ENCODE data around the gene RBM47. TPM values are rescaled to one million over a fixed set of nuclear protein-coding genes. Genes with fewer than 3 reads are reported as not detected.
"Not testable (repeated sequence)": the region's sequence is repeated elsewhere in the genome, so short reads cannot be mapped to it uniquely, and the experiment has no call there.

RBM47 gene
- total RNA-seq, 1 donor from 2014 or later: 4.7 TPM

DNA sequence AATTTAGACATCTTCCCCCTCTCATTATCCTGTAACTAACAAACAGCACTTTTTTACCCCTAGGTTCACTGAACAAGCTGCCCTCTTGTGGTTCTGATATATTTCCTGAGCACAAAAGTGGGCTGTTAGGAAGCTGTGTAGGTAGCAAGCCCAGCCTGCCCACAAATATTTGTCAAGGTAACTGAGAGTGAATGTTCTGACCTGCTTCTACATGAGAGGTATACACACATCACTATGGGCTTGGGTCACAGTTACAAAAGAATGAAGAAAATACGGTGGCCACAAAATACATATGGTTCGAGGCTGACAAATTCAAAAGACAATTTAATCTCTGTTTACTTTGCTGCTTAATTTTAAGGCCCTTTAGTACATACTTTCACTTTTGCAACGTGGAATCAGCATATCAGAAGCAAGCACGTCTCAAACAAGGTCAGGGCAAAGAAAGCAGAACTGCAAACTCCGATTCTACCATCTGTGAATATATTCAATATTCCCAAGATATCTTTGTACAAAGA lies 78.7 kb downstream of the RBM47 start:
- peak; percentile 22 for ATAC-seq
- intact Hi-C loops (cut with DNase I): no loop called here
- DNase-seq (ENCODE audit: missing footprints): no peak

DNA sequence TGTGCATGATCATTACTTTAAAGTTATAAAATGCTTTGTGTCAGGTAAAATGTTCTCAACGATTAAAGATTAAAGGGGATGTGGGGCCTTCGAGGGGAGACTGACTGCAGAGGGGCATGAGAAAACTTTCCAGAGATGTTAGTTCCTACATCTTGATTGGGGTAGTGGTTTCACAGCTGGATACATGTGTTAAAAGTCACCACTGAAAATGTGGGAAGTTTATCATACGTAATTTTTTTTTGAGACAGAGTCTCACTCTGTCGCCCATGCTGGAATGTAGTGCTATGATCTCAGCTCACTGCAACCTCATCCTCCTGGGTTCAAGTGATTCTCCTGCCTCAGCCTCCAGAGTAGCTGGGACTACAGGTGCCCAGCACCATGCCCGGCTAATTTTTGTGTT lies 79.5 kb downstream of the RBM47 start:
- intact Hi-C loops (cut with DNase I): no loop called here
- ATAC-seq (no peak), DNase-seq (ENCODE audit: missing footprints) (no peak)

DNA sequence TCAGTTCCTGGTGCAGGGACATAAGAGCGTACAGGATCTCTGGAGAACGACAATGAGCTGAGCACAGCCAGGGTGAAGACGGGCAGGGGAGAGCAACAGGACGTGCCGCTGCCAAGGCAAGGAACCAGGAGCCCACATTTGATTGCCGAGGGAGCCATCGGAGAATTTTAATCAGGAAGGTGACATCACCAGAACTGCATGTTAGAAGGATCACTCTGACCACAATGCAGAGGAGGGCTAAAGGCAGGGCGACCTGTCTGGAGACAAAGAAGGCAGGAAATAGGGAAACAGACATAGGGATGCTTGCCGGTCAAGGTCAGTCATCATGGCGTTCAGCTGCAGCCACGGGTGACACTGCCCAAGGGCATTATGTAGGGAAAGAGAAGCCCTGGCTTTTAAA lies 81.4 kb downstream of the RBM47 start:
- intact Hi-C loops (cut with DNase I): no loop called here
- ATAC-seq: no peak
- no peak for DNase-seq (ENCODE audit: missing footprints)

DNA sequence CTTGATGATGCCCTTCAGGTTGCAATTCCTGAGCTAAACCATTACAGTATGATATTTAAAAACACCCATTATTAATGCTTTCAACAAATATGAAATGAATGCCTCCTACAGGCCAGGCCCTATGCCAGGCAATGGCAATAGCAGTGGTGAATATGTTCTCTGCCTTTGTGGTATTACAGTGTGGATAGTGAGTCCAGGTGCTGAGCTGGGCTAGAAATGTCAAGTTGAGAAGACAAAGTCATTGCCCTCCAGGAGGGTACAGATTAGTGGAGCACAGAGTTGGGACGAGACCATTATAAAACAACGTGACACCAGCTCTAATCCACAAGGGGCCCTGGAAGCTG lies 81.9 kb downstream of the RBM47 start:
- DNase-seq (ENCODE audit: missing footprints) (no peak), ATAC-seq (no peak)
- intact Hi-C loops (cut with DNase I): no loop called here

DNA sequence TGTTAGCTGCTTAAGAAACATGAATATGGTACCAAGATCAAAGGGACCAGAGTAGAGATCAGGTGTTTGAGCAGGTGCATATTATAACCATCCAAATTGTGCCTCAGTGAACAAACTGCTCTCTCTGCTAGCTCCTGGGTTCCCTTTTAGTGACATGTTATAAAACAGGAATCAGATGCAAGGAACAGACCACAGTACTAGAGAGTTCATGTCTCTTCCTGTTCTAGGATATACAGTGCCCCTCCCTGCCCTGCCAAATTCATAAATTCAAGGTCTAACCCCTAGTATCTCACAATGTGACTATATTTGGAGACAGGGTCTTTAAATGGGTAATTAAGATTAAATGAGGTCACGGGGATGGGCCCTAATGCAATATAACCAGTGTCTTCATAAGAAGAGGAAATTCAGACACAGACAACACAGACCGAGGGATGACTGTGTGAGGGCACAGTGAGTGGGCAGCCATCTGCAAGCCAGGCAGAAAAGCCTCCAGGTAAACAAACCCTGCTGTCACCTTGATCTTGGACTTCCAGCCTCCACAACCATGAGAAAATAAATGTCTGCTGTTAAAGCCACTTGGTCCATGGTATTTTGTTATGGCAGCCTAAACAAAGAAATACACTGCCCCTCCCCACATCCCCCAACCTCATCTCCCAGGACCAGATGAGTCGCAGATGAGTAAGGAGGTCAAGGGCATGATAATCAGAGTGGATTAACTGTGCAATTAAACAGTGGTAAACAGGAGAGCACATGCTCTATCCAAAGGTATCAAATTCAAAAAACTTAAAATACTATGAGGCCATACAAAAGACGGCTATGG lies 82.5 kb downstream of the RBM47 start:
- ATAC-seq (peak; percentile 34), DNase-seq (ENCODE audit: missing footprints) (no peak)
- intact Hi-C loops (cut with DNase I): no loop called here

DNA sequence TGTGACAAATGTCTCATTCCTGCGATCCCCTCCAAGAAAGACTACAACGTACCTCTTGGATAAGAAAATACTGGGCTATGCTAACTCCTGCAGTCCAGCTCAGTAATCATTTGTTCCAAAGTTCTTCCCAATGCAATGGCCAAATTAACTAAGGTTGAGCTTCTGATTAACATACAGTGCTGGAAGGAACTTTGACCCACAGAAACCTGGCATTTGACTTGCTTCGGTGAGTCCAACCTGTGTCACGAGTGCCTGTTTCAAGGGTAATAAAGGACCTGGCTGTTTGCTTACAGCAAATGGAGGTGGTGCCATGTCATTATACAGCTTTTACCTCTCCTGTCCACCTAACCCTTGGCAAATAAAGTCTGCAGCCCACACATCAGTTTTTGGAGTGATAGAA lies 83.2 kb downstream of the RBM47 start:
- no peak for ATAC-seq
- intact Hi-C loops (cut with DNase I): no loop called here
- no peak for DNase-seq (ENCODE audit: missing footprints)

DNA sequence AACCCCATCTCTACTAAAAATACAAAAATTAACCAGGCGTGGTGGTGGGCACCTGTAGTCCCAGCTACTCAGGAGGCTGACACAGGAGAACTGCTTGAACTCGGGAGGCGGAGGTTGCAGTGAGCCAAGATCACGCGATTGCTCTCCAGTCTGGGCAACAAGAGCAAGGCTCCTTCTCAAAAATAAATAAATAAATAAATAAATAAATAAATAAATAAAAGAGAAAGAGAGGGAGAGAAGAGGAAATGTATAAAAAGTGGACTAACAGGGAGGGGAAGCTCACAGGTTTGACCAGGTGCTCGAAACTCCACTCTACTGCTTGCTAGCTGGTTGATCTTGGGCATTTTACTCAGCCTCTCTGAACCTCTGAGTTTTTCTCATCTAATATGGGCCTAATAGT lies 84.2 kb downstream of the RBM47 start:
- ATAC-seq; intact Hi-C loops (cut with DNase I); DNase-seq (ENCODE audit: missing footprints): not testable (repeated sequence)

DNA sequence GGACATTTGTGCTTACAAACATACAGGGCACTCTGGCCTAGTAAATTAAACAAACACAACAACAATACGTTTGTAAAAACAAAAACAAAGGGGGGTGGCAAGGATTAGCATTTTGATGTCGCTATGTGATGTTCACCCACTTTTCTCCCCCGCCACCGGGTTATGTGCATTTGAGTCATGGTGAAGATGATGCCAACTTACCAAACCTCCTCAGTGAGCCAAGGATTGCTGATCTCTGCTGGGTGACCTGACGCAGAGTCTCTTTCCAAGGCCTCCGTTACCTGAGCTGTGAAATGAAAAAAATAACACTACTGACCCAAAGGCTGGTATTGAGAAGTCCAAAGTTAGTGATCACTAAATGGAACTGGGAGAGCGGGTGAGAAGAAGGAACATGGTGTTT lies 85.4 kb downstream of the RBM47 start:
- intact Hi-C loops (cut with DNase I): no loop called here
- no peak for DNase-seq (ENCODE audit: missing footprints)
- no peak for ATAC-seq

DNA sequence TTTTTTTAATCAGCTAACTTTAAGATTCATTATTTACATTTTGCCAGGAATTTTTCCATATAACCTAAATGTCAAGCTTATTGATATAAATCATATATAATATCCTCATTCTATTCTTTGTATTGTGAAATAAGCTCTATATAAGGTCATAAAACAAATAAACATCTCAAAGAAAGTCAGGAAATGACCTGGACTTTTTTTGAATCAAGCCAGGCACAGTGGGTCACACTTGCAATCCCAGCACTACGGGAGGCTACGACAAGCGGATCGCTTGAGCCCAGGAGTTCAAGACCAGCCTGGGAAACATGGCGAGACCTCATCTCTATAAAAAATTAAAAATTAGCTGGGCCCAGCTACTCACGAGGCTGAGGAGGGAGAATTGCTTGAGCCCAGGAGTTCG lies 88.9 kb downstream of the RBM47 start:
- intact Hi-C loops (cut with DNase I): no loop called here
- ATAC-seq (no peak), DNase-seq (ENCODE audit: missing footprints) (no peak)

DNA sequence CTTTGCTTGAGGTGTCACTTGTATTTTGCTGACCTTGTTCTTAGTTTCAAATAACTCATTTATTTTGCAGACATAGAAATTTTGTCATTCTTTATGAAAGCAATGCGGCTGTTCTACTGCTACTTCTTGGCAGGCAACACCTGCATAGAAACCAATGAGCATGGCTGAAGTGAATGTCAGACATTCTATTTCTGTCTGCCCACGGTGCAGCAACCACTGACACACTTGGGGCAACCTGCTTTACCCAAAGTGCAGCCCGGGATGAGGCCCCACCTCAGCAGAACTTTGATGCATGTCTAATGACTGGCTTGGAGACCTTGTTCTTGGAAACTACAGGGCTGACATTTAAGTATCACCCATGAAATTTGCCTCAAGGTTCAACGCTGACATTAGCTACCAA lies 93.6 kb downstream of the RBM47 start:
- DNase-seq (ENCODE audit: missing footprints) (no peak), ATAC-seq (no peak)
- intact Hi-C loops (cut with DNase I): no loop called here

DNA sequence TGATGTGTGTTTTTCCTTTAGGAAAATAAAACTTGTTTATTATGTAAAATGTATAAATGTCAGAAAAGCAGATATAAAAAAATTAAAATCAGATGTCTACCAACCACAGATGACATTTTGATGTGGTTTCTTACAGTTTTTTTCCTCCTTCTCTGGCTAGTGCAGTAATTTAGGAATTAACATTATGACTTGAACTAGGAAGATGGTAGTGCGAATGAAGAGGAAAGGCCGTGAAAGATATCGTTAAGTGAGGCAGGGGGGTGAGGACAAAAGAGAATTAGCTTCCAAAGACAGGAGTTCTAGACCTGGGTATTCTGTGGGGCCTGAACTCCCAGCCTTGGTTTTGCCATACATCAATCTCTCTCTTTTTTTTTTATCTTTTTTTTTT lies 98.0 kb downstream of the RBM47 start:
- DNase-seq (ENCODE audit: missing footprints) (no peak), ATAC-seq (no peak)
- intact Hi-C loops (cut with DNase I): no loop called here

DNA sequence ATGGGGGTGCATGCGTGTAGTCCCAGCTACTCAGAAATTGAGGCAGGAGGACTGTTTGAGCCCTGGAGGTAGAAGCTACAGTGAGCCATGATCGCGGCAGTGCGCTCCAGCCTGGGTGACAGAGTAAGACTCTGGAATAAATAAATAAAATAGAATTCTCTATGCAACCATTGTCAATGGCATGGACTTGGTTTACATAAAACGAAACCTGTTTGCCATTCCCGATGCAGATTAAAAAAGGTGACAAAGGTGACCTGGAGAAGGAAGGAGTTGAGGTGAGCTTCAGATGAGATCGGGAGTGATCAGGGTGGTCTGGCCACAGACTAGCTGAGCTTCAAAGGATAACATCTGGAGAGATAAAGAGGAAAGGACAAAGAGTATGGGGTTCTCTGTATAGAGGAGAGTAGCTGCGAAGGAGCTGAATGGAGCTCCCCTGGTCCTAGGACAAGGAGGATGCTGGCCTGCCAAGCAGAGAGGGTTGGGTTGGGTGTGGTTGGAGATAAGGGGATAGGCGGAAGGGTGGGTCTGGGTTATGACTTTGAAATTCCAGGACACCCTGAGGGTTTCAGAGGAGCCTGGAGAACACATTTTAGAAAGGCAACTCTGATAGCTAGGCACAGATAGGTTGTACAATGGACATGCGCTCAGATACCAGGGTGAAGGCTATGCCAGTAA lies 98.6 kb downstream of the RBM47 start:
- intact Hi-C loops (cut with DNase I): no loop called here
- no peak for DNase-seq (ENCODE audit: missing footprints)
- ATAC-seq: no peak

DNA sequence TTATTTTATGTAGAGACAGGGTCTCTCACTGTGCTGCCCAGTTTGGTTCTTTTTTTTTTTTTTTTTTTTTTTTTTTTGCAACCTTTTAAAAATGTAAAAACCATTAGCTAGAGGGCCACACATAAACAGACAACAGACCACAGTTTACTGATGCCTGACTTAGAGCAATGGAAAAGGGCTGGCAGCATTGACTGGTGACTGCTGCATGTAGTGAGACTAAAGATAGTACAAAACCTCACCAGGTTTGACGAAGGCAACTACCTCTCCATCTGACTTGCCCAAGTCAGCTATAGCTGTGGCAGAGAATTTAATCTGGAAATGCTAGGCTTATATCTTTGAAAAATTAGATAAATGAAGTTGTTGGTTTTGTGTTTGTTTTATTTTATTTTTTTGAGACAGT lies 102.9 kb downstream of the RBM47 start:
- intact Hi-C loops (cut with DNase I): no loop called here
- DNase-seq (ENCODE audit: missing footprints): no peak
- ATAC-seq: no peak

DNA sequence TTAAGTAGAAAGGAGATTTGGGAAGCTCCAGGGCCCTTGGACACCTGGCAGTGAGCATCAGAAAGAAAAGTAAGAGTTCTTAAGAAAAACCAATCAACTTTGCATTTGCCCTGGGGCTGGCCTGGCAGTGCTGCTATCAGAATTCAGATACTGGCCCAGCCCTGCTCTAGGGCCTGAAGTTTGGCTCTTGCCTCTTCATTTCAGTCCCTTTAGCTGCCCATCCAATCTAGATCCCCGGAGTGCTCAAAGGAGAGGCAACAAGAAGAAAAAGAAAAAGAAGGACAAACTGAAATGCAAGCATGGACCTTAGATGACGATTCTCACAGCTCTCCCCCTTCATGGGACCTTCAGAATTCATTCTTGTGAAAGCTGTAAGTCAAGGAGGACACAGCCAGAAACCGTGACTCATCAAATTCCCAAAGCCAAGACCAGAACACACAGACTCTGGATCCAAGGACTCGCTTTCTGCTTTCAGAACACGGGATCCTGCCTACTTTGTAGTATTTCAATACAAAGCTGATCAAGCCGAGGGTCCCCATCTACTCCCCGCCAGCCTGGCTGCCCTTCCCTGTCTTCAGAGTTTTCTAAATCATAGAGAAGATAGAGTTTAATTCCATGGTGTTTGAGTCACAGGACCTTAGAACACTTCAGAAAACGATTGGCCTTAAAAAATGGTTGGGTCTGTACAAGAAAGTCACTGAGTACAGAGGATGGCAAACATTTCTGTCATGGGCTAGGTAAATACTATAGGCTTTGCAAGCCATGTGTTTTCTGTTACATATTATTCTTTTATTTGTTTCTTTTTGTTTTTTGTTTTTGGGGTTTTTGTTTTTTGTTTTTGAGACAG lies 103.7 kb downstream of the RBM47 start:
- peak; percentile 90 for ATAC-seq
- intact Hi-C loops (cut with DNase I): no loop called here
- no peak for DNase-seq (ENCODE audit: missing footprints)

DNA sequence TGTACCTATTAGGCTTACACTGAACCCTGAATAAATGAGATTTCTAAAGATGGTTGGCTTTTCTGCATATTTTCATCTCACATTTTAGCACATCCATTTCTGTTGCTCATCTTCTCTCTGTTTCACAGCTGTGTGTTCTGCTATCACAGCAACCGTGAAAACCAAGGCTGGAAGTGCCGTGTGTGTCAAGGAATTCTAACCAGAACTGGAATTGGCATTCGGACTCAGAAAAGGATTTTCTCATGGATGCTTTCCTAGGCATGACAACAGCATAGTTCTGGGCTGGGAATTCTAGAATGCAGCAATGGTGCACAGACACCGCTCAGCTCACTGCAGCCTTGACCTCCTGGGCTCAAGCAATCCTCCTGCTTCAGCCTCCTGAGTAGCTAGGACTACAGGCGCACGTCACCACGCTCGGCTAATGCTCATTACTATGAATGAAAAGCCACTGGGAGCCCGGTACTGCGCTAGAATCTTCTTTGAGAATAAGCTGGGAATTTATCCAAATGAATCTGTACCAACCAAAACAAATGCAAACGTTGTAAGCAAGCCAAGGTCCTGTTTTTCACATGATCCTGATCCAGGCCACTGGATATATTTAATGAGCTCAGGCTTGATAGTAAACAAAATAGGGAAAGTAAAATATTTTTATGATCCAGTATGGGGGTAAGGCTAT lies 105.2 kb downstream of the RBM47 start:
- peak; percentile 10 for ATAC-seq
- DNase-seq (ENCODE audit: missing footprints): no peak
- intact Hi-C loops (cut with DNase I): no loop called here

DNA sequence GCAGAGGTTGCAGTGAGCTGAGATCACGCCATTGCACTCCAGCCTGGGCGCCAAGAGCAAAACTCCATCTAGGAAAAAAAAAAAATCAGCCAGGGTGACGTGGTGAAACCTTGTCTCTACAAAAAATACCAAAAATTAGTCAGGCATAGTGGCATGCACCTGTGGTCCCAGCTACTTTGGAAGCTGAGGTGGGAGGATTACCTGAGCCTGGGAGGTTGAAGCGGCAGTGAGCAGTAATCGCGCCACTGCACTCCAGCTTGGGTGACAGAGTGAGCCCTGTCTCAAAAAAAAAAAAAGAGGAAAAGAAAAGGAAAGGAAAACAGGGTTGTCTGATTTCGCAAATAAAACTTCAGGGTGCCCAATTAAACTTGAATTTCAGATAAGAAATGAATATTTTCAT lies 106.1 kb downstream of the RBM47 start:
- intact Hi-C loops (cut with DNase I): no loop called here
- DNase-seq (ENCODE audit: missing footprints) (no peak), ATAC-seq (no peak)

DNA sequence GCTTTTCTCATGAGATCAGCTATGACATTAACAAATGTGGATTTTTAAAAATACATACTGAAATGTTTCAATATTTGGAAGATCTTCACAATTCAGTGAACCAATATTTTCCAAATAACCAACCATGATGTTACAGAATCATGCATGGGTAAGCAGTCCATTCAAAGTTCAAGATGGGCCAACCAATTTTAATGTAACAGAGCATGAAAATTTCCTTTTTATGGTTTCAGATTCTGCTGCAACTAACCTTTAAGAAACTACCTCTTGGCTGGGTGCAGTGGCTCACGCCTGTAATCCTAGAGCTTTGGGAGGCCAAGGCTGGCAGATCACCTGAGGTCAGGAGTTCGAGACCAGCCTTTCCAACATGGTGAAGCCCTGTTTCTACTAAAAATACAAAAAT lies 107.7 kb downstream of the RBM47 start:
- intact Hi-C loops (cut with DNase I): no loop called here

DNA sequence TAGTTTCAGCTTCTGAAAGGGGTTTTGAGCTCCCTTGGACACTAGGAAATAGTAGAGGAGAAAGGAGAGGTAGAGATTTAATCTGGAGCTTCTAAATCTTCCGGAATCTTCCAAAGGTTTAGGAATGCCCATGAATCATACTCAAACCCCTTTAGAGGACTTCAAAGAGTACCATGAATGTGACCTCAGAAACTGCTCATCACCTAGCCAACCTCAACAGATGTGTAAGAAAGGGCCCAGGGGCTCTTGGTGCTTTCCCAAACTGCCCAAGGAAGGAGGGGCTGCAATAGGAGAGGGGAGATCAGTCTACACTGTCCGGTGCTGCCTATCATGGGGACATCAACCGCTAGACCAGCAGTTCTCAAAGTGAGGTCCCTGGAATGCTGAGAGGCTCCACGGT lies 109.1 kb downstream of the RBM47 start:
- ATAC-seq (no peak), DNase-seq (ENCODE audit: missing footprints) (no peak)
- intact Hi-C loops (cut with DNase I): no loop called here

More for the DNA sequence above, 107.7 kb downstream of the RBM47 start:
- no peak for ATAC-seq
- no peak for DNase-seq (ENCODE audit: missing footprints)

DNA sequence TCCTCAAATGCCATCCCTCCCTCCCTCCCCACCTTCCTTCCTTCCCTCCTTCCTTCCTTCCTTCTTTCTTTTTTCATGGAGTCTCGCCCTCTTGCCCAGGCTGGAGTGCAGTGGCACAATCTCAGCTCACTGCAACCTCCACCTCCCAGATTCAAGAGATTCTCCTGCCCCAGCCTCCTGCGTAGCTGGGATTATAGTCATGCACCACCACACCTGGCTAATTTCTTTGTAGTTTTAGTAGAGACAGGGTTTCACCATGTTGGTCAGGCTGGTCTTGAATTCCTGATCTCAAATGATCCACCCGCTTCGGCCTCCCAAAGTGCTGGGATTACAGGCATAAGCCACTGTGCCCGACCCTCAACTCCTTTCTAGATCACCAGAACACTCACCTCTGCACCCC lies 112.6 kb downstream of the RBM47 start:
- ATAC-seq; intact Hi-C loops (cut with DNase I); DNase-seq (ENCODE audit: missing footprints): not testable (repeated sequence)
